ENCODE data around the gene EPN3.

Gene EPN3

DNA sequence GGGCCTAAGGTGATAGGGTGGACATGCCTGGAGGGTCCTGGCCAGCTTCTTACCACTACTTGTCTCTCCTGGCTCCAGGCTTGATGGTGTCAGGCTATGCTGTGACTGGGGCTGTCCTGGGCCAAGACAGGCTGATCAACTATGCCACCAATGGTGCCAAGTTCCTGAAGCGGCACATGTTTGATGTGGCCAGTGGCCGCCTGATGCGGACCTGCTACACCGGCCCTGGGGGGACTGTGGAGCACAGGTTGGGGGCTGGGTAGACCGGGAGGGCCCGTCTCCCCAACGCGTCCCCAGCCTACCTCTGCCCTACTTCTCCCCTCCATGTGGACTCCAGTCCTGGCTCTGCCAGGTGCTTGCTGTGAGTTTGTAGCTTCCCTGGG is 18.9 kb downstream of the EPN3 start:
- no peak for DNase-seq

DNA sequence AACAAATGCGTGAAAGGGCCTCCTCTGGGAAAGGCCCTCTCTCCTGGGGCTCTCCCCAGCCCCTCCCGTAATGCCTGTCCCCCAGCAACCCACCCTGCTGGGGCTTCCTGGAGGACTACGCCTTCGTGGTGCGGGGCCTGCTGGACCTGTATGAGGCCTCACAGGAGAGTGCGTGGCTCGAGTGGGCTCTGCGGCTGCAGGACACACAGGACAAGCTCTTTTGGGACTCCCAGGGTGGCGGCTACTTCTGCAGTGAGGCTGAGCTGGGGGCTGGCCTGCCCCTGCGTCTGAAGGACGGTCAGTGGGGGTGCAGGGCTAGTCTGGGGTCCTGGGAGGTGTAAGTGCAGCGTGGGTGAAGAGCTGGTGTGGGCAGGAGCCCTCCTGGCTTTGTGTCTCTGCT is 19.3 kb downstream of the EPN3 start:
- no peak for DNase-seq

DNA sequence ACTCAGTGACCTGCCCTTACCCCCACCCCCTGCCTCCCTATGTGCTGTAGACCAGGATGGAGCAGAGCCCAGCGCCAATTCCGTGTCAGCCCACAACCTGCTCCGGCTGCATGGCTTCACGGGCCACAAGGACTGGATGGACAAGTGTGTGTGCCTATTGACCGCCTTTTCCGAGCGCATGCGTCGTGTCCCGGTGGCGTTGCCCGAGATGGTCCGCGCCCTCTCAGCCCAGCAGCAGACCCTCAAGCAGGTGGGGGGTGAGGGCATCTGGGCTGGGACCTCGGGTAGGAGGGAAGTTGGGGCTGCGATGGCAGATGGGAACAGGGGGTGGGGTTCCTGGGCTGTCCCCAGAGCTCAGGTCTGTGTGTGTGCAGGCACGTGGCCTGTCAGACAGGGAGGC is 21.7 kb downstream of the EPN3 start:
- DNase-seq = no peak

- peak; percentile 82 for DNase-seq
Observed at GRCh38 chr17:50556803-50557202, 24.3 kb downstream of the EPN3 start.

DNA sequence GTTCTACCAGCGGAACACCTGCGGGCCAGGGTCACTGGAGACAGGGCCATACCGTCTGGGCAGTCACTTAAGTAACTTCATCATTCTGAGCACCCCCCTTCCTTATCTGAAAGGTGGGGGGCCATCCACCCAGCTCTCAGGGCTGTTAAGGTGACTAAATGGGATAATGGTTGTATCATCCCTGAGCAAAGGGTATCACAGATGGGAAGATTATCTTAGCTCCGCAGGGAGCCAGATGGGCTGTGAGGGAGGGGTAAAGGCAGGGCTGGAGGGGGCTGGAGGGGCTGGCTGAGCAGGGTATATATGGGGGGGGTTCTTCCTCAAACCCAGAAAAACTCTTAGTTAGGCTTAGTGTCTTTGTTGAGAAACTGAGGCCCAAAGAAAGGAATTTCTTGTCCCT is 25.1 kb downstream of the EPN3 start:
- DNase-seq = no peak

- DNase-seq = no peak
Observed at GRCh38 chr17:50558091-50558490, 25.6 kb downstream of the EPN3 start.

- no peak for DNase-seq
Observed at GRCh38 chr17:50558581-50558940, 26.0 kb downstream of the EPN3 start.

DNA sequence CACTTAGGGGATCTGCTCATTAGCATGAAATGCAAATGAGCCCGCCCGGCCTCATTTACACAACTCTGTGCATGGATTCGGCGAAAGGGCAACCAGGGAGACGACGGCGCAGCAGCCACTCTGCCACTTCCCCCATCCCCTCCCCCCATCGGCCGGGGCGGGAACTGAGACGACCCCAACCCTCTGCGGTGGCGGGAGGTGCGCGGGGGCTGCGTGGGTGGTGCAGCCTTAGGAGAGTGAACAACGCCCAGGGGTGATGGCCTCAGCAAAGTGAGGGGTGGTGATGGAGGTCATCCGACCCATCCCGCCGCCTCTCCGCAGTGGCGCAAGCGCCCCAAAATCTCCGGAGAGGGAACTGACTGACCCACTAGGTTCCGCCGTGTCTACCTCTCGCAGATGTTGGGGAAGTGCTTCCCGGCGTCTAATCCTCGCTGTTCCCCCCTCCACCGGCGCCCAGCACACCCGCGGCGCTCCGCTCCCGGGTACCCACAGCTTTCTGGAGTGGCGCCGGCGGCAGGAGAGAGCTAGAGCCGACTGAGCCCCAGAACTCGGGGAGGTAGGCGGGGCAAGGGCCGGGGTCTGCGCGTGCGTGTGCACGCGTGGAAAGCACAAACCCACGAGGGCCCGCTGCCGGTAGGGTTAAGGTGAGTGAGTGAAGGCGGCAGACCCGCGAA is 26.5 kb downstream of the EPN3 start:
- DNase-seq = no peak

DNA sequence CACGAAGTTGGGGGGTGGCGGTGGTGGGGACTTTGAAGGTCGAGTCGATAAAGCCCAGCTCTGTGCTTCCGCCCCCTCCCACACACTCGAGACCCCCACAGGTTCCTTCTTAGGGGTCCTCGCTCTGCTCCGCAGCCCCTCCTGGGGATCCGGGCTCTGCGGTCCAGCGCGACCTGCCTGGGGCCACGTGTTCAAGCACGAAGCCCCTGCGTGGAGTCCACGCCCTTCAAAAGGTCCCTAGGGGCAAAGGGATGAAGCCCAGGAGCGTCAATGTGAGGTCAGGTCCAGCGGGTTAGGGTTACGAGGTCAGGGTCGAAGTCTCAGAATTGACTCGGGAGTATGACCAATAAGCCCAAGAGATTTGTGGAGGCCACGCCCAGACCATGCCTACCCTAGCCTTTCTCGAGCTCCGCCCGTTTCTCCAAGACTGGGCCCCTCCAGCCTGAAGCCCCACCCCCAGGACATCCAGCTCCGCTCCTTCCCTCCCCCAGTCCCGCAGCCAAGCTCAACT is 27.2 kb downstream of the EPN3 start:
- no peak for DNase-seq

GRCh38 chr17:50560185-50560824 is 27.8 kb downstream of the EPN3 start, which contains the start of gene CACNA1G:
Gene CACNA1G, plus strand, starts transcription at chr17:50560715. Its CDS starts 745 bp downstream, at chr17:50561460.
- DNase-seq = peak; percentile 80

- no peak for DNase-seq
Observed at GRCh38 chr17:50560931-50561745, 28.6 kb downstream of the EPN3 start.

- DNase-seq = no peak
Observed at GRCh38 chr17:50561746-50562141, 29.2 kb downstream of the EPN3 start.

- DNase-seq = no peak
Observed at GRCh38 chr17:50562242-50563091, 29.9 kb downstream of the EPN3 start.

DNA sequence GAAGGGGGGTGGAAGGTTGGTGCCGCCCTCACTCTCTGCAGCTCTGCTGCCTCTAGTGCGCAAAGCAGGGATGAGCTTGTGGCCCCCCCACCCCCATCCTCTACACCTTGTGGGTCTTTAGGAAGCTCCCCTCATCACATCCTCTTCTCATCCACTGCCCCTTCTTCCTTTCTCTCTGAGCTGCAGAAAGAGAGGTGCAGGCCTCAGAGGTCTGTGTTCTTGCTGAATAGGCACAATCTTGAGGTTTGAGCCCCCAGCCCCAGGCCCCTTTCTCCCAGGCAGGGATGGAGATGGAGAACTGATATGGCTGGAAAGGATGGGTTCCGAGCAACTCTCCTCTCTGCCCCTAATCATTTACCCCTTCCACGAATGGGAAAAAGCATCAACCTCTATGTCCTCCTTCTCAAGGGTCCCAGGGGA is 30.6 kb downstream of the EPN3 start:
- no peak for DNase-seq

- DNase-seq = no peak
Observed at GRCh38 chr17:50564916-50565315, 32.4 kb downstream of the EPN3 start.

DNA sequence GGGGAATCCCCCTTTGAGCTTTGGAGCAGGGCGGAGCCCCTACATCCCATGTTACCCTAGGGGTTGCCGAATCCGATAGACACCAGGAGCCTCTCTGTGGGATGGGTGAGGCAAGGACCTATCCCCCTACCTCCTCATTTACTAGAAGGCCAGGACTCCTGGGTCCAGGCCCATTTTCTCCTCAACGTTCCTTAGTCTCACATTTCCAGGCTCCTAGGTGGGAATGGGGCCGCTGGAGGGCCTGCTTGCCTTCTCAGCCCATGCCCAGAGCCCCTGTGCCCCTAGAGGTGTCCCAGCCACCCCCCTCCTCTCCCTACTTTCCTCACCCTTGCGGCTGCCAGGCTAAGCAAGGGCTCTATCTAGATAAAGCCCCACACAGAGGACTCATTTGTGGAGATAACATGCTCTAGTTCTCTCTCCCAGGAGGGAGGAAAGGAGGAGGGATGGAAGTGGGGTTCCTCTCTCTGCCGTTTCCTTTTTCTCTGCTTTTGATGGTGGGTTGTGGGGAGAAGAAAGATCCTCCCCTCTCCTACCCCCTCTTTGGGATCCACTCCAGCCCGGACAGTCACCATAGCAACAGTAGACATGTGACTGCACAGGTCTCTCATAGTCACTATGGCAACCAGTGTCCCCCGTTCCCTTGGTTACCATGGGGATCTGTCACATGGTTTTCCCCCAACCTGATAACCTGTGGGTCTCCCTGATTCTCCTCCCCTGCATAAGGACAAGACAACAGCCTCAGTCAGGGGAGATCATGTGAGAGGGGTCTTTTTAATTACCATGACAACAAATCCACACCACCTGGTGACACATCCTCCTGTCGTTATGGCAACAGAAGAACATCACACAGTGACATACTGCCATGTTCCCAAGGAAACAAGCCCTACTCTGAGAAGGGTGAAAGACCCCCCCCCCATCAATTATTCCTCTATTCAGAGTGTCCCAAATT is 33.1 kb downstream of the EPN3 start:
- peak; percentile 86 for DNase-seq

GRCh38 chr17:50566886-50567285 is 34.4 kb downstream of the EPN3 start:
- DNase-seq = no peak

- DNase-seq = no peak
Observed at GRCh38 chr17:50568659-50569058, 36.1 kb downstream of the EPN3 start.

DNA sequence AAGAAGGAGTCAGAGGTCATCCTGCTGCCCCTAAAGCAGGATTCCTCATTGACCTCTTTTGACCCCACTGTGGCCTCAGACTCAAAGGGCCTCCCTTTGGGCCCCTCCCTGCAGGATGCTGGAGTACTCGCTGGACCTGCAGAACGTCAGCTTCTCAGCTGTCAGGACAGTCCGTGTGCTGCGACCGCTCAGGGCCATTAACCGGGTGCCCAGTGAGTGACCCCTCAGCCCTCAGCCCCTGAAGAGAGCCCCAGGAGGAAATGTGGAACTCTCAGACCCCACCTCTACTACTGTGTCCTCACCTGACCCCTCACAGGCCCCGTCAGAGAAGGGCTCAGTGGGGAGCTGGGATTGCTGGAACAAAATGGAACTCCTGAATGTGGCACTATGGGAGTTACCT is 37.1 kb downstream of the EPN3 start:
- no peak for DNase-seq

GRCh38 chr17:50570032-50570431 is 37.5 kb downstream of the EPN3 start:
- DNase-seq = no peak

- DNase-seq = no peak
Observed at GRCh38 chr17:50570528-50570927, 38.0 kb downstream of the EPN3 start.

DNA sequence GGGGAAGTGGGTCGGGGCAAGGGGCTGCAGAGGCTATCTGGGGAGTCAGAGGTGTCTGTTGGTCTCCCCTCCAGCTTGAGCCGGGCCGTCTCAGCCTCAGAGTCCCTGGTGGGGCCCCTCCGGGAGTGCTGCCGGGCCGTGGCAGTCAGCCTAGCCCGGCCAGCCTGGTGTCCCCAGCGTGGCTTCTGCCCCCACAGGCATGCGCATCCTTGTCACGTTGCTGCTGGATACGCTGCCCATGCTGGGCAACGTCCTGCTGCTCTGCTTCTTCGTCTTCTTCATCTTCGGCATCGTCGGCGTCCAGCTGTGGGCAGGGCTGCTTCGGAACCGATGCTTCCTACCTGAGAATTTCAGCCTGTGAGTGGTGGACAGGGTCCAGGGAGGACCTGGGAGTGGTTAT is 39.1 kb downstream of the EPN3 start:
- DNase-seq = no peak

All from NCI-H1105 (cell line).